GM19455 (cell line): ENCODE data around the gene EXOC5.

Experiments used
- ATAC-seq: cut with Tn5 transposase; IDR thresholded peaks from one replicate; pipeline ENCODE4 v1.9.1; 2021; ENCODE audit not compliant: unreplicated experiment

Gene EXOC5

DNA sequence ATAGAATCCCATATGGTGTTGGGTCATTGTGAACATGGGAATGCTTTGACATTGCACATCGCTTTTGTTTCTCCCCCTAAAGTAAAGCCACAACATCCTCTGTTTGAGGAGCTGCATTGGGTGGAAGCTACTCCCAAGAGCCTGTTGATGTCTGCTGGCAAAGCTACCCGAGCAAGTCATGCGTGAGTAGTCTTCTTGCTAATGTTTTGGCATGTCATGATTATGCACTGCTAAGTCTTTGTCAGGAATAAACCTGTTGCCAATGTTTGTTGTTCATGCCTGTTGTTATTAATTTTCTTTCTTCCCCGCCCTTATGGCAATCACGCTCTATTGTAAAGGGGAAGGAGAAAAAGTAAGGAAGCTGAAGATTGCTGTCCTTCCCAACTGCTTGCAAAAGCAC is 97.3 kb downstream of the EXOC5 start:
- no peak for ATAC-seq

- ATAC-seq = no peak
Observed at GRCh38 chr14:57169901-57170300, 98.8 kb downstream of the EXOC5 start.

DNA sequence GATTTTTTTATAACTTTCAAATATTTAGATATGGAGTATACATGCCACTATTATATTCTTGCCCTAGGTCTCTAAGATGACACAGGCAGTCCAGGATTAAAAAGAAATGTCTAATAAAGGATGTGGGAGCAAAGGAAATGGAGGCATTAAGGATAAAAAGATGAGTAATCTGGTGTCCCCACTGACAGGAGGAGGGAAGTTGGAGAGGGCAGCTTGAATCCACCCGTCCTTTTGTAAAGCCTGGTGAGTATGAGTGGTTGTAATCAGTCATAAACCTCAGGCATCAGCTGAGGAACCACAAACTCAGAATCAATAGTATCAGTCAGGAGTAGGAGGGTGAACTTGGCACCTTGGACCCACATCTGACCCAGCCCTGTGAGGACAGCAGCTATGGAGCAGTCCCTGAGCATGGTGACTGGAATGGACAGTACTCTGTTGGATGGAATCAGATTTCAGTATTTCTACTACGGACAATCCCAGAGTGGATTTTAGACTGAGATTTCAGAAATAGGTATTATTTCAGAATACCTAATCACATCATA is 100.5 kb downstream of the EXOC5 start:
- ATAC-seq = no peak

DNA sequence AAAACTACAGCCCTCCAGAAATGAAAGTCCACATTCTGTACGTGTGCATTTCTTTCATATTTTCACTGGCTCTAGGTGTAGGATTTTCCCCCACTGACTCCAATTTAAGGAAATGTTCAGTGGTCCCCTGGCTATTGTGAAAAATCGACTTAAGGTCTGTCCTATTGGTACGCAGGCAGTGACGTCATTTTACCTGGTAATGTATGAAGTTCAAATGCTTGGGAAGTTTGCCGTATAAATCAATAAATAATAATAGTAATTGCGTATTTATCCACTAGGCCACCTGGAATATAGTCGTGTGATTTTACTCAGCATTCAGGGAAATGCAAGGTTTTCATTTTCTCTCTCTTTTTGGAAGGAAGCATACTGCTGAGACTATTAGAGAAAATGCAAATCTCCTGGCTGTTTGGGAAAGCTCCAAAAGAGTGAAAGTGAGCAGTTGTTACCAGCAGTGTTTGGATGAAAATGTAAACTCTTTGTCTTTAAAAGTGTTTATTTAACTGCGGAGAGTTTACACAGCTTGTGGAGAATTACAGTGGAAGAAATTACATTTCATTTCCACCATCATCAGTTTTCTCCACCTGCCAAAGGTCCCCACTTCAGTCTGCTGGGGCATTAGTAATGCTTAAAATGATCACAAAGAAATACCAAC is 107.0 kb downstream of the EXOC5 start:
- ATAC-seq = no peak

- no peak for ATAC-seq
Observed at GRCh38 chr14:57160333-57160732, 108.4 kb downstream of the EXOC5 start.

GRCh38 chr14:57153286-57153685 is 115.4 kb downstream of the EXOC5 start:
- no peak for ATAC-seq
